Neural progenitor cell (in vitro differentiated cells): Measurements from ENCODE around the gene TEX13A. TPM values are rescaled to one million over a fixed set of nuclear protein-coding genes. Genes with fewer than 3 reads are reported as not detected.

Experiments
- DNase-seq: peaks from one replicate; pipeline ENCODE4 v3.0.0-alpha.2; 2016; ENCODE audit warnings: low spot score
- H2AFZ ChIP-seq: fragments of 200-600 bp; sonication (generic); replicated peaks from 2 replicates; pipeline ENCODE4 v1.6.1; 2016; ENCODE audit warnings: antibody characterized with exemption
- H3F3A ChIP-seq: fragments of 200-600 bp; sonication (generic); 2 replicates; pipeline ENCODE4 v1.6.1; 2016; ENCODE audit warnings: antibody characterized with exemption, low read depth
- H3K27ac ChIP-seq: fragments of 200-600 bp; sonication (generic); 2 replicates; pipeline ENCODE4 v1.5.1; 2016; ENCODE audit warnings: mild to moderate bottlenecking
- H3K27me3 ChIP-seq: fragments of 200-600 bp; sonication (generic); 2 replicates; pipeline ENCODE4 v1.6.1; 2016; ENCODE audit warnings: mild to moderate bottlenecking, moderate library complexity
- H3K36me3 ChIP-seq: fragments of 200-600 bp; sonication (generic); 2 replicates; pipeline ENCODE4 v1.5.1; 2016
- H3K4me1 ChIP-seq: fragments of 200-600 bp; sonication (generic); 2 replicates; pipeline ENCODE4 v1.6.1; 2016; ENCODE audit warnings: mixed run types
- H3K4me2 ChIP-seq: fragments of 200-600 bp; sonication (generic); 2 replicates; pipeline ENCODE4 v1.6.1; 2016
- H3K4me3 ChIP-seq: fragments of 200-600 bp; sonication (generic); 2 replicates; pipeline ENCODE4 v1.5.1; 2016
- H3K79me2 ChIP-seq: fragments of 200-600 bp; sonication (generic); 2 replicates; pipeline ENCODE4 v1.6.1; 2016; ENCODE audit warnings: low read depth
- H3K9ac ChIP-seq: fragments of 200-600 bp; sonication (generic); 2 replicates; pipeline ENCODE4 v1.6.1; 2016
- H3K9me3 ChIP-seq: fragments of 200-600 bp; sonication (generic); 2 replicates; pipeline ENCODE4 v1.5.1; 2016; ENCODE audit warnings: low read depth
- H4K20me1 ChIP-seq: fragments of 200-600 bp; sonication (generic); 2 replicates; pipeline ENCODE4 v1.6.1; 2016; ENCODE audit warnings: low read depth
- H3K27ac Mint-ChIP-seq: 3 replicates; pipeline ENCODE4 v1.8.0; 2021; ENCODE audit warnings: mixed read lengths
- H3K27me3 Mint-ChIP-seq: 2 replicates; pipeline ENCODE4 v1.8.0; 2022; ENCODE audit warnings: low read depth, mild to moderate bottlenecking, inconsistent platforms, moderate library complexity, mixed read lengths; ENCODE audit not compliant: insufficient read depth
- H3K36me3 Mint-ChIP-seq: 3 replicates; pipeline ENCODE4 v1.8.0; 2021; ENCODE audit warnings: mixed read lengths
- H3K4me1 Mint-ChIP-seq: 3 replicates; pipeline ENCODE4 v1.8.0; 2021; ENCODE audit warnings: mixed read lengths
- H3K4me3 Mint-ChIP-seq: 3 replicates; pipeline ENCODE4 v1.8.0; 2021; ENCODE audit warnings: mild to moderate bottlenecking, moderate library complexity, mixed read lengths
- H3K9me3 Mint-ChIP-seq: 3 replicates; pipeline ENCODE4 v1.8.0; 2020; ENCODE audit warnings: mixed read lengths
- CTCF ChIP-seq: fragments of 200-600 bp; sonication (generic); IDR thresholded peaks from 2 replicates; pipeline ENCODE4 v1.5.1; 2017; ENCODE audit warnings: antibody characterized with exemption, mild to moderate bottlenecking
- EZH2 ChIP-seq: fragments of 200-600 bp; sonication (generic); IDR thresholded peaks from 2 replicates; pipeline ENCODE4 v1.6.1; 2017; ENCODE audit warnings: antibody characterized with exemption, mild to moderate bottlenecking, moderate library complexity
- EZH2phosphoT487 ChIP-seq: fragments of 200-600 bp; sonication (generic); IDR thresholded peaks from 2 replicates; pipeline ENCODE4 v1.6.1; 2017; ENCODE audit warnings: antibody characterized with exemption
- total RNA-seq: library from RNA; depleted of rRNA; stranded (reverse); fragments of >200 nt; gene quantifications from 2 replicates; pipeline ENCODE4 v1.2.3, GENCODE V29; 2015; ENCODE audit warnings: low replicate concordance

The TEX13A gene
- total RNA-seq, 1 donor from 2014 or later = not detected

GRCh38 chrX:105209406-105209805, 11.1 kb downstream of the TEX13A start:
- Histone ChIP-seq H3K4me3 (no peak overlapping the region), H4K20me1 (no peaks in the 10 kb centered on the region), H3F3A (no peaks in the 10 kb centered on the region), H3K36me3 (no peaks in the 10 kb centered on the region), H3K9me3 (no peaks in the 10 kb centered on the region), H3K4me1 (no peaks in the 10 kb centered on the region), H2AFZ (no peak overlapping the region), H3K9ac (no peak overlapping the region), H3K4me2 (no peak overlapping the region), H3K27ac (no peak overlapping the region), H3K27me3 (no peaks in the 10 kb centered on the region), H3K79me2 (no peaks in the 10 kb centered on the region)
- no peaks in the 10 kb centered on the region for H3K4me1 Mint-ChIP-seq
- DNase-seq = no peak
- H3K4me3 Mint-ChIP-seq = no peak overlapping the region
- no peaks in the 10 kb centered on the region for H3K36me3 Mint-ChIP-seq
- TF ChIP-seq EZH2 (no peak), EZH2phosphoT487 (no peak), CTCF (no peak)
- H3K9me3 Mint-ChIP-seq = no peaks in the 10 kb centered on the region
- H3K27me3 Mint-ChIP-seq = no peaks in the 10 kb centered on the region
- no peak overlapping the region for H3K27ac Mint-ChIP-seq

GRCh38 chrX:105191878-105192277, 28.6 kb downstream of the TEX13A start:
- Histone ChIP-seq H3K79me2 (no peaks in the 10 kb centered on the region), H3K4me2 (no peak overlapping the region), H3K27me3 (no peaks in the 10 kb centered on the region), H3K9ac (no peak overlapping the region), H3K27ac (no peak overlapping the region), H2AFZ (no peak overlapping the region), H3K9me3 (no peaks in the 10 kb centered on the region), H3F3A (no peaks in the 10 kb centered on the region), H3K36me3 (no peaks in the 10 kb centered on the region), H3K4me1 (no peaks in the 10 kb centered on the region), H3K4me3 (no peak overlapping the region), H4K20me1 (no peaks in the 10 kb centered on the region)
- no peak overlapping the region for H3K4me3 Mint-ChIP-seq
- DNase-seq = peak; percentile 63
- H3K27me3 Mint-ChIP-seq = peaks cover 2% of the 10 kb centered on the region
- TF ChIP-seq CTCF (peak; percentile 56), EZH2 (no peak)
- no peak overlapping the region for H3K27ac Mint-ChIP-seq
- peaks cover 6% of the 10 kb centered on the region for H3K4me1 Mint-ChIP-seq
- no peaks in the 10 kb centered on the region for H3K9me3 Mint-ChIP-seq
- no peaks in the 10 kb centered on the region for H3K36me3 Mint-ChIP-seq

- Mint-ChIP-seq H3K27ac (no peak overlapping the region), H3K36me3 (no peaks in the 10 kb centered on the region), H3K27me3 (peaks cover 2% of the 10 kb centered on the region), H3K9me3 (no peaks in the 10 kb centered on the region), H3K4me1 (peaks cover 6% of the 10 kb centered on the region), H3K4me3 (no peak overlapping the region)
- Histone ChIP-seq H3K4me3 (no peak overlapping the region), H3K27ac (no peak overlapping the region), H4K20me1 (no peaks in the 10 kb centered on the region), H3K9ac (no peak overlapping the region), H2AFZ (no peak overlapping the region), H3K4me2 (no peak overlapping the region), H3F3A (no peaks in the 10 kb centered on the region), H3K79me2 (no peaks in the 10 kb centered on the region), H3K27me3 (no peaks in the 10 kb centered on the region), H3K4me1 (no peaks in the 10 kb centered on the region), H3K9me3 (no peaks in the 10 kb centered on the region), H3K36me3 (no peaks in the 10 kb centered on the region)
- no peak for TF ChIP-seq EZH2phosphoT487
- peak; percentile 81 for TF ChIP-seq CTCF
- TF ChIP-seq EZH2 = no peak
- DNase-seq = peak; percentile 10
Observed at GRCh38 chrX:105190252-105190853, 30.1 kb downstream of the TEX13A start.
